Muscle layer of colon (tissue), 2 donors: ENCODE data around the gene SUZ12.
"Not testable (repeated sequence)": the region's sequence is repeated elsewhere in the genome, so short reads cannot be mapped to it uniquely, and the experiment has no call there.

Experiments used
- H3K27ac ChIP-seq: one replicate; pipeline ENCODE4 v1.7.0; 2013; ENCODE audit warnings: low read depth, mild to moderate bottlenecking, low read length, moderate library complexity
- H3K27me3 ChIP-seq, 2 donors: one replicate each; pipeline ENCODE4 v1.7.0; 2013; ENCODE audit warnings: low read length in 2 of 2, mild to moderate bottlenecking in 2 of 2; ENCODE audit not compliant: insufficient read depth in 2 of 2, control insufficient read depth in 1 of 2
- H3K36me3 ChIP-seq: one replicate; pipeline ENCODE4 v1.7.0; 2013; ENCODE audit warnings: mild to moderate bottlenecking, low read length; ENCODE audit not compliant: insufficient read depth
- H3K4me1 ChIP-seq: one replicate; pipeline ENCODE4 v1.7.0; 2013; ENCODE audit warnings: mild to moderate bottlenecking, low read length; ENCODE audit not compliant: insufficient read depth
- H3K4me3 ChIP-seq, 2 donors: one replicate each; pipeline ENCODE4 v1.7.0; 2013; ENCODE audit warnings: low read length in 2 of 2, low read depth in 1 of 2, mild to moderate bottlenecking in 1 of 2, moderate library complexity in 1 of 2
- H3K9ac ChIP-seq: one replicate; pipeline ENCODE4 v1.7.0; 2013; ENCODE audit warnings: low read length
- H3K9me3 ChIP-seq: one replicate; pipeline ENCODE4 v1.7.0; 2013; ENCODE audit warnings: mild to moderate bottlenecking, low read length
- donor health status: abdominal sarcoma.
- donor health status: Adenocarcinoma of cecum.

Gene SUZ12

DNA sequence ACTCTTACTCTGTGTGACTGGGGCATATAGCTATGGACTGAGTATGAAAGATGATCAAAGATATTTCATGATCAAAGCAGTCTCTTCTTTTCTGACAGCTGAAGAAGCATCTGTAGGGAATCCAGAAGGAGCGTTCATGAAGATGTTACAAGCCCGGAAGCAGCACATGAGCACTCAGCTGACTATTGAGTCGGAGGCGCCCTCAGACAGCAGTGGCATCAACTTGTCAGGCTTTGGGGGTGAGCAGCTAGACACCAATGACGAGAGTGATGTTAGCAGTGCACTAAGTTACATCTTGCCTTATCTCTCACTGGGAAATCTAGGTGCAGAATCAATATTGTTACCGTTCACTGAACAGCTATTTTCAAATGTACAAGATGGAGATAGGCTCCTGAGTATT lies 110.9 kb downstream of the SUZ12 start:
- H3K27ac ChIP-seq, H3K4me1 ChIP-seq, H3K4me3 ChIP-seq, H3K36me3 ChIP-seq, H3K27me3 ChIP-seq, H3K9me3 ChIP-seq, H3K9ac ChIP-seq: not testable (repeated sequence)
